GM23338 (cell line): ENCODE results near the gene HINT2. TPM values are rescaled to one million over a fixed set of nuclear protein-coding genes. Genes with fewer than 3 reads are reported as not detected.

Experiments
- ATAC-seq: fragments of 200-7000 bp; cut with Tn5 transposase; 3 replicates; pipeline ENCODE4 v1.9.1; 2020
- DNase-seq: peaks from one replicate; pipeline ENCODE4 v3.0.0-alpha.2; 2015; ENCODE audit warnings: low spot score
- H2AFZ ChIP-seq: fragments of 200-600 bp; sonication (generic); 2 replicates; pipeline ENCODE4 v1.8.0; 2016; ENCODE audit warnings: antibody characterized with exemption, mild to moderate bottlenecking, moderate library complexity
- H3F3A ChIP-seq: fragments of 200-600 bp; sonication (generic); replicated peaks from 2 replicates; pipeline ENCODE4 v1.8.0; 2017; ENCODE audit warnings: antibody characterized with exemption, mixed run types, low read depth
- H3K27ac ChIP-seq: fragments of 200-600 bp; sonication (generic); 2 replicates; pipeline ENCODE4 v1.6.1; 2016; ENCODE audit warnings: low read depth
- H3K27me3 ChIP-seq: fragments of 200-600 bp; sonication (generic); 2 replicates; pipeline ENCODE4 v1.8.0; 2016; ENCODE audit warnings: mild to moderate bottlenecking, mixed run types, moderate library complexity; ENCODE audit not compliant: insufficient read depth
- H3K36me3 ChIP-seq: fragments of 200-600 bp; sonication (generic); 2 replicates; pipeline ENCODE4 v1.8.0; 2016; ENCODE audit warnings: mild to moderate bottlenecking; ENCODE audit not compliant: insufficient read depth
- H3K4me1 ChIP-seq: fragments of 200-600 bp; sonication (generic); 2 replicates; pipeline ENCODE4 v1.8.0; 2016; ENCODE audit warnings: mild to moderate bottlenecking, moderate library complexity; ENCODE audit not compliant: insufficient read depth
- H3K4me2 ChIP-seq: fragments of 200-600 bp; sonication (generic); 2 replicates; pipeline ENCODE4 v1.7.1; 2017; ENCODE audit warnings: mixed run types
- H3K4me3 ChIP-seq: fragments of 200-600 bp; sonication (generic); 2 replicates; pipeline ENCODE4 v1.6.1; 2016; ENCODE audit warnings: mixed run types
- H3K79me2 ChIP-seq: fragments of 200-600 bp; sonication (generic); replicated peaks from 2 replicates; pipeline ENCODE4 v1.8.0; 2017; ENCODE audit warnings: mild to moderate bottlenecking; ENCODE audit not compliant: insufficient read depth
- H3K9me2 ChIP-seq: fragments of 200-600 bp; sonication (generic); 2 replicates; pipeline ENCODE4 v1.8.0; 2017; ENCODE audit not compliant: insufficient read depth
- H4K20me1 ChIP-seq: fragments of 200-600 bp; sonication (generic); replicated peaks from 2 replicates; pipeline ENCODE4 v1.8.0; 2017; ENCODE audit warnings: mild to moderate bottlenecking; ENCODE audit not compliant: insufficient read depth
- H3K27ac Mint-ChIP-seq: 2 replicates; pipeline ENCODE4 v1.8.0; 2020; ENCODE audit warnings: inconsistent platforms, mild to moderate bottlenecking, moderate library complexity, mixed read lengths
- H3K27me3 Mint-ChIP-seq: 3 replicates; pipeline ENCODE4 v1.8.0; 2022; ENCODE audit warnings: low read depth, mild to moderate bottlenecking, moderate library complexity, mixed read lengths, inconsistent platforms; ENCODE audit not compliant: insufficient read depth, poor library complexity
- H3K36me3 Mint-ChIP-seq: 3 replicates; pipeline ENCODE4 v1.8.0; 2021; ENCODE audit warnings: low read depth, mild to moderate bottlenecking, inconsistent platforms, moderate library complexity, mixed read lengths
- H3K4me1 Mint-ChIP-seq: 3 replicates; pipeline ENCODE4 v1.8.0; 2020; ENCODE audit warnings: mild to moderate bottlenecking, inconsistent platforms, mixed read lengths
- H3K4me3 Mint-ChIP-seq: 3 replicates; pipeline ENCODE4 v1.8.0; 2021; ENCODE audit warnings: moderate library complexity, mild to moderate bottlenecking, inconsistent platforms, mixed read lengths
- H3K9me3 Mint-ChIP-seq: 3 replicates; pipeline ENCODE4 v1.8.0; 2020; ENCODE audit warnings: moderate library complexity, mild to moderate bottlenecking, inconsistent platforms, mixed read lengths
- CREB1 ChIP-seq: fragments of 250-450 bp; sonication (Bioruptor Pico); IDR thresholded peaks from 2 replicates; pipeline ENCODE4 v1.5.0; 2020; ENCODE audit warnings: low read depth, mild to moderate bottlenecking, moderate library complexity
- EZH2 ChIP-seq: fragments of 200-600 bp; sonication (generic); IDR thresholded peaks from one replicate; pipeline ENCODE4 v1.8.0; 2017; ENCODE audit warnings: antibody characterized with exemption, mild to moderate bottlenecking, low read depth; ENCODE audit not compliant: unreplicated experiment
- EZH2phosphoT487 ChIP-seq: fragments of 200-600 bp; sonication (generic); IDR thresholded peaks from one replicate; pipeline ENCODE4 v1.8.1; 2018; ENCODE audit warnings: antibody characterized with exemption; ENCODE audit not compliant: unreplicated experiment
- NANOG ChIP-seq: IDR thresholded peaks from 2 replicates; pipeline ENCODE4 v1.6.1; 2016; ENCODE audit warnings: antibody characterized with exemption, borderline replicate concordance
- STAT1 ChIP-seq: IDR thresholded peaks from one replicate; pipeline ENCODE4 v1.6.1; 2016; ENCODE audit warnings: antibody characterized with exemption; ENCODE audit not compliant: unreplicated experiment
- ZNF114 ChIP-seq: fragments of 250-450 bp; sonication (Bioruptor Pico); IDR thresholded peaks from 2 replicates; pipeline ENCODE4 v1.5.0; 2020; ENCODE audit warnings: mild to moderate bottlenecking, moderate library complexity
- ZNF331 ChIP-seq: fragments of 250-450 bp; sonication (Bioruptor Pico); IDR thresholded peaks from 2 replicates; pipeline ENCODE4 v1.5.0; 2020; ENCODE audit warnings: low read depth, mild to moderate bottlenecking, moderate library complexity
- polyA plus RNA-seq: library from polyadenylated mRNA; unstranded; fragments of >200 nt; fragmentation: Nextera tagmentation; extraction: Ambion mirVana; gene quantifications from 2 replicates; pipeline ENCODE4 v1.2.1, GENCODE V29; 2016
- total RNA-seq: library from RNA; depleted of rRNA; stranded (reverse); fragments of >200 nt; shearing (Covaris generic); gene quantifications from 2 replicates; pipeline ENCODE4 v1.2.3, GENCODE V29; 2014
- TF ChIP-seq, protein P1 (sequence below): IDR thresholded peaks from 2 replicates; pipeline ENCODE4 v1.6.1; 2016; ENCODE audit warnings: antibody characterized with exemption
- TF ChIP-seq, protein P2 (sequence below), 2 experiments: fragments of 200-600 bp in 1 of 2; sonication (generic) in 1 of 2; conservative IDR thresholded peaks; 2 replicates each; pipeline versions ENCODE4 v1.5.1 to v1.6.1; 2016 to 2017; ENCODE audit warnings: antibody characterized with exemption in 2 of 2, low read depth in 2 of 2, mild to moderate bottlenecking in 2 of 2, moderate library complexity in 1 of 2
- TF ChIP-seq, protein P3 (sequence below): fragments of 250-450 bp; sonication (Bioruptor Pico); IDR thresholded peaks from 2 replicates; pipeline ENCODE4 v1.5.0; 2020; ENCODE audit warnings: mild to moderate bottlenecking, moderate library complexity

The HINT2 gene
- total and polyA plus RNA-seq, 2 experiments from 2014 or later, result 20.9 to 69.9 TPM

DNA sequence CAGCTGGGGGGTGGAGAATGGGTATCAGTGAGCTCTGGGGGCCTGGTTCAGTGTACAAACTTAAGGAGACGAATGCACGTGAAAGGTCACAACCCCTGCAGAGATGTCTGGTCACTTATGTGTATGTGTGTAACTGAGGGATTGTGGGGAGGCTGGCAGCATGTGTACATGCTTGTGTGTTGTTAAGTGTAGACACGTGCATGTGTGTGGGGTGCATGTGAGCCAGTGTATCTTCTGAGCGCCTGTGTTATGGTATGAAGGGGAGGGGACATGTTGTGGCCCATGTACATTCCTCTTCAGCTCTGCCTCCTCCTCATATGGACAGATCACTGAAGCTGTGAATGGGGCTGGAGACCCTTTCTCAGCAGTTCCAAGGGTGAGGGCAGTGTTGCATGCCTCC is 16.2 kb upstream of the HINT2 start:
- no peak for DNase-seq
- H3K36me3 ChIP-seq, result no peaks in the 10 kb centered on the region
- no peak overlapping the region; the same call in 2 of the 3 replicates for H3K4me3 Mint-ChIP-seq

DNA sequence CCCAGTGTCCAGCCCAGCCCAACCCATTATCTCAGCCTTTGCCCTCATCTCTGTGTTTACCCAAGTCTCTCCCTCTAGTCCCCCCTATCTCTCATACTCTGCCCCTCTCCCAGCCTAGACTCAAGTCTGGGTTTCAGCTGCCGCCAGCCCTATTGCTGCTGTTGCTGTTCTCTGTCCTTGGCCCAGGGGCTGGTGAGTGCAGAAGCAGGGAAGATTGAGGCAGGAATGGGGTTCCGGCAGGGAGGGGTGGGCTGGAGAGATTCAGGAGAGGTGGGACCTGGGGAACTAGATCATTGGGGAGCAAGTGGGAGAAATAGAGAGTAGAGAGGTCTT is 14.9 kb upstream of the HINT2 start:
- Mint-ChIP-seq H3K9me3 (no peaks in the 10 kb centered on the region; the same call in 2 of the 3 replicates), H3K27me3 (peaks cover 13% of the 10 kb centered on the region), H3K27ac (peak overlapping the region; percentile 21; the same call in 1 of the 2 replicates), H3K36me3 (no peaks in the 10 kb centered on the region), H3K4me3 (peak overlapping the region; percentile 73), H3K4me1 (peaks cover 32% of the 10 kb centered on the region)
- Histone ChIP-seq H3K4me3 (peak overlapping the region; percentile 88), H3K4me2 (peak overlapping the region; percentile 99), H3K79me2 (no peaks in the 10 kb centered on the region), H4K20me1 (no peaks in the 10 kb centered on the region), H3K36me3 (no peaks in the 10 kb centered on the region), H2AFZ (peak overlapping the region; percentile 100), H3K4me1 (peaks cover 8% of the 10 kb centered on the region; the same call in 1 of the 2 replicates), H3K27ac (no peak overlapping the region), H3K9me2 (no peaks in the 10 kb centered on the region), H3K27me3 (no peaks in the 10 kb centered on the region), H3F3A (0 out of 2 replicates have a peak, but pooled peaks cover 6% of the 10 kb centered on the region)
- no peak for DNase-seq
- peak; percentile 2 for ATAC-seq
- TF ChIP-seq, protein P1, sequence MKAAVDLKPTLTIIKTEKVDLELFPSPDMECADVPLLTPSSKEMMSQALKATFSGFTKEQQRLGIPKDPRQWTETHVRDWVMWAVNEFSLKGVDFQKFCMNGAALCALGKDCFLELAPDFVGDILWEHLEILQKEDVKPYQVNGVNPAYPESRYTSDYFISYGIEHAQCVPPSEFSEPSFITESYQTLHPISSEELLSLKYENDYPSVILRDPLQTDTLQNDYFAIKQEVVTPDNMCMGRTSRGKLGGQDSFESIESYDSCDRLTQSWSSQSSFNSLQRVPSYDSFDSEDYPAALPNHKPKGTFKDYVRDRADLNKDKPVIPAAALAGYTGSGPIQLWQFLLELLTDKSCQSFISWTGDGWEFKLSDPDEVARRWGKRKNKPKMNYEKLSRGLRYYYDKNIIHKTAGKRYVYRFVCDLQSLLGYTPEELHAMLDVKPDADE, result no peak
- TF ChIP-seq NANOG, result no peak
- no peak for TF ChIP-seq EZH2
- no peak for TF ChIP-seq ZNF114 (CRISPR knock-in tag)
- TF ChIP-seq CREB1 (CRISPR knock-in tag), result no peak
- no peak for TF ChIP-seq STAT1
- TF ChIP-seq, protein P2, sequence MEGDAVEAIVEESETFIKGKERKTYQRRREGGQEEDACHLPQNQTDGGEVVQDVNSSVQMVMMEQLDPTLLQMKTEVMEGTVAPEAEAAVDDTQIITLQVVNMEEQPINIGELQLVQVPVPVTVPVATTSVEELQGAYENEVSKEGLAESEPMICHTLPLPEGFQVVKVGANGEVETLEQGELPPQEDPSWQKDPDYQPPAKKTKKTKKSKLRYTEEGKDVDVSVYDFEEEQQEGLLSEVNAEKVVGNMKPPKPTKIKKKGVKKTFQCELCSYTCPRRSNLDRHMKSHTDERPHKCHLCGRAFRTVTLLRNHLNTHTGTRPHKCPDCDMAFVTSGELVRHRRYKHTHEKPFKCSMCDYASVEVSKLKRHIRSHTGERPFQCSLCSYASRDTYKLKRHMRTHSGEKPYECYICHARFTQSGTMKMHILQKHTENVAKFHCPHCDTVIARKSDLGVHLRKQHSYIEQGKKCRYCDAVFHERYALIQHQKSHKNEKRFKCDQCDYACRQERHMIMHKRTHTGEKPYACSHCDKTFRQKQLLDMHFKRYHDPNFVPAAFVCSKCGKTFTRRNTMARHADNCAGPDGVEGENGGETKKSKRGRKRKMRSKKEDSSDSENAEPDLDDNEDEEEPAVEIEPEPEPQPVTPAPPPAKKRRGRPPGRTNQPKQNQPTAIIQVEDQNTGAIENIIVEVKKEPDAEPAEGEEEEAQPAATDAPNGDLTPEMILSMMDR (conservative IDR thresholded peaks at IDR 0.05; ENCODE audit: low read depth in 2 of 2), result no peak
- TF ChIP-seq EZH2phosphoT487, result no peak
- TF ChIP-seq, protein P3, sequence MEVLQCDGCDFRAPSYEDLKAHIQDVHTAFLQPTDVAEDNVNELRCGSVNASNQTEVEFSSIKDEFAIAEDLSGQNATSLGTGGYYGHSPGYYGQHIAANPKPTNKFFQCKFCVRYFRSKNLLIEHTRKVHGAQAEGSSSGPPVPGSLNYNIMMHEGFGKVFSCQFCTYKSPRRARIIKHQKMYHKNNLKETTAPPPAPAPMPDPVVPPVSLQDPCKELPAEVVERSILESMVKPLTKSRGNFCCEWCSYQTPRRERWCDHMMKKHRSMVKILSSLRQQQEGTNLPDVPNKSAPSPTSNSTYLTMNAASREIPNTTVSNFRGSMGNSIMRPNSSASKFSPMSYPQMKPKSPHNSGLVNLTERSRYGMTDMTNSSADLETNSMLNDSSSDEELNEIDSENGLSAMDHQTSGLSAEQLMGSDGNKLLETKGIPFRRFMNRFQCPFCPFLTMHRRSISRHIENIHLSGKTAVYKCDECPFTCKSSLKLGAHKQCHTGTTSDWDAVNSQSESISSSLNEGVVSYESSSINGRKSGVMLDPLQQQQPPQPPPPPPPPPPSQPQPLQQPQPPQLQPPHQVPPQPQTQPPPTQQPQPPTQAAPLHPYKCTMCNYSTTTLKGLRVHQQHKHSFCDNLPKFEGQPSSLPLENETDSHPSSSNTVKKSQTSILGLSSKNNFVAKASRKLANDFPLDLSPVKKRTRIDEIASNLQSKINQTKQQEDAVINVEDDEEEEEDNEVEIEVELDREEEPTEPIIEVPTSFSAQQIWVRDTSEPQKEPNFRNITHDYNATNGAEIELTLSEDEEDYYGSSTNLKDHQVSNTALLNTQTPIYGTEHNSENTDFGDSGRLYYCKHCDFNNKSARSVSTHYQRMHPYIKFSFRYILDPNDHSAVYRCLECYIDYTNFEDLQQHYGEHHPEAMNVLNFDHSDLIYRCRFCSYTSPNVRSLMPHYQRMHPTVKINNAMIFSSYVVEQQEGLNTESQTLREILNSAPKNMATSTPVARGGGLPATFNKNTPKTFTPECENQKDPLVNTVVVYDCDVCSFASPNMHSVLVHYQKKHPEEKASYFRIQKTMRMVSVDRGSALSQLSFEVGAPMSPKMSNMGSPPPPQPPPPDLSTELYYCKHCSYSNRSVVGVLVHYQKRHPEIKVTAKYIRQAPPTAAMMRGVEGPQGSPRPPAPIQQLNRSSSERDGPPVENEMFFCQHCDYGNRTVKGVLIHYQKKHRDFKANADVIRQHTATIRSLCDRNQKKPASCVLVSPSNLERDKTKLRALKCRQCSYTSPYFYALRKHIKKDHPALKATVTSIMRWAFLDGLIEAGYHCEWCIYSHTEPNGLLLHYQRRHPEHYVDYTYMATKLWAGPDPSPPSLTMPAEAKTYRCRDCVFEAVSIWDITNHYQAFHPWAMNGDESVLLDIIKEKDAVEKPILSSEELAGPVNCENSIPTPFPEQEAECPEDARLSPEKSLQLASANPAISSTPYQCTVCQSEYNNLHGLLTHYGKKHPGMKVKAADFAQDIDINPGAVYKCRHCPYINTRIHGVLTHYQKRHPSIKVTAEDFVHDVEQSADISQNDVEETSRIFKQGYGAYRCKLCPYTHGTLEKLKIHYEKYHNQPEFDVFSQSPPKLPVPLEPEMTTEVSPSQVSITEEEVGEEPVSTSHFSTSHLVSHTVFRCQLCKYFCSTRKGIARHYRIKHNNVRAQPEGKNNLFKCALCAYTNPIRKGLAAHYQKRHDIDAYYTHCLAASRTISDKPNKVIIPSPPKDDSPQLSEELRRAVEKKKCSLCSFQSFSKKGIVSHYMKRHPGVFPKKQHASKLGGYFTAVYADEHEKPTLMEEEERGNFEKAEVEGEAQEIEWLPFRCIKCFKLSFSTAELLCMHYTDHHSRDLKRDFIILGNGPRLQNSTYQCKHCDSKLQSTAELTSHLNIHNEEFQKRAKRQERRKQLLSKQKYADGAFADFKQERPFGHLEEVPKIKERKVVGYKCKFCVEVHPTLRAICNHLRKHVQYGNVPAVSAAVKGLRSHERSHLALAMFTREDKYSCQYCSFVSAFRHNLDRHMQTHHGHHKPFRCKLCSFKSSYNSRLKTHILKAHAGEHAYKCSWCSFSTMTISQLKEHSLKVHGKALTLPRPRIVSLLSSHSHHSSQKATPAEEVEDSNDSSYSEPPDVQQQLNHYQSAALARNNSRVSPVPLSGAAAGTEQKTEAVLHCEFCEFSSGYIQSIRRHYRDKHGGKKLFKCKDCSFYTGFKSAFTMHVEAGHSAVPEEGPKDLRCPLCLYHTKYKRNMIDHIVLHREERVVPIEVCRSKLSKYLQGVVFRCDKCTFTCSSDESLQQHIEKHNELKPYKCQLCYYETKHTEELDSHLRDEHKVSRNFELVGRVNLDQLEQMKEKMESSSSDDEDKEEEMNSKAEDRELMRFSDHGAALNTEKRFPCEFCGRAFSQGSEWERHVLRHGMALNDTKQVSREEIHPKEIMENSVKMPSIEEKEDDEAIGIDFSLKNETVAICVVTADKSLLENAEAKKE (CRISPR knock-in tag), result no peak
- no peak for TF ChIP-seq ZNF331 (CRISPR knock-in tag)

More for the DNA sequence above, 16.2 kb upstream of the HINT2 start:
- H3K4me1 Mint-ChIP-seq, result peaks cover 34% of the 10 kb centered on the region
- Histone ChIP-seq H3K4me1 (peaks cover 8% of the 10 kb centered on the region; the same call in 1 of the 2 replicates), H3K9me2 (no peaks in the 10 kb centered on the region), H3K27ac (no peak overlapping the region), H3F3A (0 out of 2 replicates have a peak, but pooled peaks cover 6% of the 10 kb centered on the region), H3K79me2 (no peaks in the 10 kb centered on the region), H3K27me3 (no peaks in the 10 kb centered on the region), H3K4me2 (no peak overlapping the region), H2AFZ (no peak overlapping the region), H4K20me1 (no peaks in the 10 kb centered on the region; the same call in 1 of the 2 replicates), H3K4me3 (no peak overlapping the region)
- no peak overlapping the region for H3K27ac Mint-ChIP-seq
- peaks cover 14% of the 10 kb centered on the region for H3K27me3 Mint-ChIP-seq
- no peak for TF ChIP-seq ZNF331 (CRISPR knock-in tag)
- TF ChIP-seq CREB1 (CRISPR knock-in tag), result no peak
- no peak for TF ChIP-seq NANOG
- no peak for TF ChIP-seq ZNF114 (CRISPR knock-in tag)
- TF ChIP-seq, protein P1, result no peak
- H3K36me3 Mint-ChIP-seq, result no peaks in the 10 kb centered on the region
- H3K9me3 Mint-ChIP-seq, result no peaks in the 10 kb centered on the region; the same call in 2 of the 3 replicates
- ATAC-seq, result no peak
